GM12875 (cell line): Measurements from ENCODE around the gene PLEKHH2.

Experiments used
- H3K4me3 ChIP-seq: one replicate; pipeline ENCODE4 v1.5.1; 2011; ENCODE audit warnings: low read depth, low read length, control low read depth
- TF ChIP-seq, protein P1 (sequence below): IDR thresholded peaks from 2 replicates; pipeline ENCODE4 v1.5.1; 2011; ENCODE audit warnings: low read depth, mild to moderate bottlenecking, control low read depth, inconsistent platforms, low read length, moderate library complexity, borderline replicate concordance; ENCODE audit not compliant: insufficient read depth

The PLEKHH2 gene

GRCh38 chr2:43737097-43737854, 100.2 kb downstream of the PLEKHH2 start:
- TF ChIP-seq, protein P1, sequence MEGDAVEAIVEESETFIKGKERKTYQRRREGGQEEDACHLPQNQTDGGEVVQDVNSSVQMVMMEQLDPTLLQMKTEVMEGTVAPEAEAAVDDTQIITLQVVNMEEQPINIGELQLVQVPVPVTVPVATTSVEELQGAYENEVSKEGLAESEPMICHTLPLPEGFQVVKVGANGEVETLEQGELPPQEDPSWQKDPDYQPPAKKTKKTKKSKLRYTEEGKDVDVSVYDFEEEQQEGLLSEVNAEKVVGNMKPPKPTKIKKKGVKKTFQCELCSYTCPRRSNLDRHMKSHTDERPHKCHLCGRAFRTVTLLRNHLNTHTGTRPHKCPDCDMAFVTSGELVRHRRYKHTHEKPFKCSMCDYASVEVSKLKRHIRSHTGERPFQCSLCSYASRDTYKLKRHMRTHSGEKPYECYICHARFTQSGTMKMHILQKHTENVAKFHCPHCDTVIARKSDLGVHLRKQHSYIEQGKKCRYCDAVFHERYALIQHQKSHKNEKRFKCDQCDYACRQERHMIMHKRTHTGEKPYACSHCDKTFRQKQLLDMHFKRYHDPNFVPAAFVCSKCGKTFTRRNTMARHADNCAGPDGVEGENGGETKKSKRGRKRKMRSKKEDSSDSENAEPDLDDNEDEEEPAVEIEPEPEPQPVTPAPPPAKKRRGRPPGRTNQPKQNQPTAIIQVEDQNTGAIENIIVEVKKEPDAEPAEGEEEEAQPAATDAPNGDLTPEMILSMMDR = no peak

GRCh38 chr2:43737855-43738254, 100.8 kb downstream of the PLEKHH2 start:
- TF ChIP-seq, protein P1 = no peak
- no peak overlapping the region for H3K4me3 ChIP-seq

More at GRCh38 chr2:43737097-43737854, 100.2 kb downstream of the PLEKHH2 start:
- no peak overlapping the region for H3K4me3 ChIP-seq

DNA sequence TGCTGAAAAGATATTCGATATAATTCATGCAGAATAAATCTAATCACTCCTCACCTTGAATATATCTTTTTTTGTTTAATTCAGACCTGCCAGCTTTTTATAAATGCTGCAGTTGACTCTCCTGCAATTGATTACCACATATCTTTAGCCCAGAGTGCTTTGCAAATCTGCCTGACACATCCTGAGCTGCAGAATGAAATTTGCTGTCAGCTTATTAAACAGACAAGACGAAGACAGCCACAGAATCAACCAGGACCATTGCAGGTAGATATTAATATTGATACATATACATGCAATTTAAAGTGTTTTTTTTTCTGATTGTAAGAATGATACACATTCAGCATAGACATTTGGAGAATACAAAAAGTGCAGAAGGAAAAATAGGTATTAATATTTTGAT, 101.2 kb downstream of the PLEKHH2 start:
- TF ChIP-seq, protein P1 = no peak
- H3K4me3 ChIP-seq = no peak overlapping the region

DNA sequence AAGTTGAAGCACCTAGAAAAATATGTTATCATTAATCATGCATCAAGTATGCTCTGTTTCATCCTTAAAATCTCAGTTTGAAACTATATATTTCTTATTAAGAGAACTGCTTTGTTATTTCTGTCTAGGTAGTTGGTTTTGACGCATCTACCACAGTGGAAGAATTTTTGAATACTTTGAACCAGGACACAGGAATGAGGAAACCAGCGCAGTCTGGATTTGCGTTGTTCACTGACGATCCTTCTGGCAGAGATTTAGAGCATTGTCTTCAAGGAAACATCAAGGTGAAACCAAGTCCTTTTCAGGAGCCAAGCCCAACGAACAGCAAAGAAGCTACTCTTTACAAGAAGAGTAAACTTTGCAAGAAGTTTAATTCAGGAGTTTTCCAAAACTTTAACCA, 106.6 kb downstream of the PLEKHH2 start:
- no peak overlapping the region for H3K4me3 ChIP-seq
- TF ChIP-seq, protein P1 = no peak

GRCh38 chr2:43745457-43745856, 108.4 kb downstream of the PLEKHH2 start:
- TF ChIP-seq, protein P1 = no peak

DNA sequence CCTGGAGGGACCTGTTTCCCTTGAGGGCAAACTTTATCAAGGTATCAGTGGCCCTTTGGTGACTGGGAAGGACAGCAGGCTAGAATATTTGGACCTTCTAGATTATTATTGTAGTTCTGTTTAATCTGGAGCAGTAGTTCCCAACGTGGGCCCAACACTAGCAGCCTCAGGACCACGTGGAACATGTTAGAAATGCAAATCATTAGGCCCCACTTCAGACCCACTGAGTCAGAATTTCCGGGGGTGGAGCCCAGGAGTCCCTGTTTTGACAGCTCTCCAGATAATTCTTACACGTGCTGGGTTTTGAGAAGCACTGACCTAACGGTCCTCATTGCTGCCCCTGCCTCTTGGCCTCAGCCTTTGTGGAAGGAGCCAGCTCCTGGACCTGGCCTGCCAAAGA, 111.3 kb downstream of the PLEKHH2 start:
- no peak overlapping the region for H3K4me3 ChIP-seq
- TF ChIP-seq, protein P1 = no peak

More at GRCh38 chr2:43745457-43745856, 108.4 kb downstream of the PLEKHH2 start:
- no peak overlapping the region for H3K4me3 ChIP-seq

DNA sequence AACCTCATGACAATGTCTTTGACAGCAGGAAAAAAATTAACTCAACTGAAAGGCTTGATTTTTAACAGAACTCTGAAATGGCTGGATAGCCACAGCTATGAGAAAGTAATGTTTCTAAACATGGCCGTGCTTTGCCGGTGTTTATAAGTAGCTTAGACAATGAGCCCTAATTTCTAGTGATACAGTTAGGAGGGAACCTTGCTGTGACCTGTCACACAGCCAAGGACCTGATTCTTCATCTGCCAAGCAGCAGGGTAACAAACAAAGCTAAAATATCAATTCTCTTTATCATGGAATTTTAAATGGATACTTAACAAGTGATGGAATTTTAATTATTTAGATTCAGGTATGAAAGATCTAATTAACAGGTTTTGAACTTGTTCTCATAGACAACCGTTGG, 112.5 kb downstream of the PLEKHH2 start:
- TF ChIP-seq, protein P1 = no peak

More for the DNA sequence above, 112.5 kb downstream of the PLEKHH2 start:
- no peak overlapping the region for H3K4me3 ChIP-seq
